BLaER1 (cell line): ENCODE measurements around the gene TBXAS1.

Source experiments
- H3K27ac ChIP-seq: shearing (Covaris generic); formaldehyde crosslinking; 2 replicates; pipeline ENCODE4 v1.8.1; 2022
- H3K27me3 ChIP-seq: shearing (Covaris generic); formaldehyde crosslinking; 2 replicates; pipeline ENCODE4 v1.8.1; 2022
- H3K36me3 ChIP-seq: shearing (Covaris generic); formaldehyde crosslinking; 2 replicates; pipeline ENCODE4 v1.8.1; 2022
- H3K4me1 ChIP-seq: shearing (Covaris generic); formaldehyde crosslinking; 2 replicates; pipeline ENCODE4 v1.8.1; 2022
- H3K4me2 ChIP-seq: shearing (Covaris generic); formaldehyde crosslinking; 2 replicates; pipeline ENCODE4 v1.8.1; 2022
- H3K4me3 ChIP-seq: shearing (Covaris generic); formaldehyde crosslinking; 2 replicates; pipeline ENCODE4 v1.8.1; 2022
- H3K9ac ChIP-seq: shearing (Covaris generic); formaldehyde crosslinking; 2 replicates; pipeline ENCODE4 v1.8.1; 2022
- H3K9me3 ChIP-seq: shearing (Covaris generic); formaldehyde crosslinking; 2 replicates; pipeline ENCODE4 v1.8.1; 2022
- H4K20me1 ChIP-seq: shearing (Covaris generic); formaldehyde crosslinking; 2 replicates; pipeline ENCODE4 v1.8.1; 2022
- Cebpa-rat ChIP-seq: shearing (Covaris generic); IDR thresholded peaks from 2 replicates; pipeline ENCODE4 v1.8.1; 2022

Gene TBXAS1

GRCh38 chr7:140033036-140033435 is 204.0 kb downstream of the TBXAS1 start:
- Histone ChIP-seq H3K27ac (no peak overlapping the region), H3K4me3 (no peak overlapping the region), H4K20me1 (peaks cover 32% of the 10 kb centered on the region), H3K4me1 (peaks cover 12% of the 10 kb centered on the region), H3K9ac (no peak overlapping the region), H3K36me3 (peaks cover 55% of the 10 kb centered on the region), H3K9me3 (no peaks in the 10 kb centered on the region), H3K4me2 (no peak overlapping the region), H3K27me3 (no peaks in the 10 kb centered on the region)
- TF ChIP-seq Cebpa-rat = no peak

GRCh38 chr7:140033779-140034363 is 204.8 kb downstream of the TBXAS1 start:
- no peak overlapping the region for H3K4me2 ChIP-seq

GRCh38 chr7:140034421-140034820 is 205.4 kb downstream of the TBXAS1 start:
- Histone ChIP-seq H3K36me3 (peaks cover 61% of the 10 kb centered on the region), H3K4me2 (no peak overlapping the region), H3K27me3 (no peaks in the 10 kb centered on the region), H3K9me3 (no peaks in the 10 kb centered on the region), H3K9ac (no peak overlapping the region), H3K4me3 (no peak overlapping the region), H4K20me1 (peaks cover 46% of the 10 kb centered on the region), H3K27ac (no peak overlapping the region), H3K4me1 (peaks cover 12% of the 10 kb centered on the region)
- no peak for TF ChIP-seq Cebpa-rat

More at GRCh38 chr7:140033779-140034363, 204.8 kb downstream of the TBXAS1 start:
- H3K9me3 ChIP-seq = no peaks in the 10 kb centered on the region
- H3K36me3 ChIP-seq = peaks cover 55% of the 10 kb centered on the region
- TF ChIP-seq Cebpa-rat = no peak
- H3K9ac ChIP-seq = no peak overlapping the region
- peaks cover 12% of the 10 kb centered on the region for H3K4me1 ChIP-seq
- H3K4me3 ChIP-seq = no peak overlapping the region
- peaks cover 41% of the 10 kb centered on the region for H4K20me1 ChIP-seq
- no peaks in the 10 kb centered on the region for H3K27me3 ChIP-seq
- H3K27ac ChIP-seq = no peak overlapping the region

GRCh38 chr7:140035400-140036223 is 206.5 kb downstream of the TBXAS1 start:
- TF ChIP-seq Cebpa-rat = no peak
- Histone ChIP-seq H3K36me3 (peaks cover 73% of the 10 kb centered on the region), H3K27me3 (no peaks in the 10 kb centered on the region), H3K4me3 (no peak overlapping the region), H4K20me1 (peaks cover 56% of the 10 kb centered on the region), H3K9ac (no peak overlapping the region), H3K4me1 (peaks cover 12% of the 10 kb centered on the region), H3K9me3 (no peaks in the 10 kb centered on the region), H3K4me2 (peak overlapping the region; percentile 45), H3K27ac (no peak overlapping the region)

- TF ChIP-seq Cebpa-rat = no peak
- Histone ChIP-seq H3K9ac (no peak overlapping the region), H3K9me3 (no peaks in the 10 kb centered on the region), H3K4me2 (peak overlapping the region; percentile 45), H3K36me3 (peaks cover 74% of the 10 kb centered on the region), H3K4me3 (no peak overlapping the region), H4K20me1 (peaks cover 56% of the 10 kb centered on the region), H3K4me1 (peaks cover 12% of the 10 kb centered on the region), H3K27me3 (no peaks in the 10 kb centered on the region), H3K27ac (no peak overlapping the region)
Measured at GRCh38 chr7:140036224-140036962, 207.3 kb downstream of the TBXAS1 start.

GRCh38 chr7:140039066-140039465 is 210.0 kb downstream of the TBXAS1 start:
- H3K9me3 ChIP-seq = no peaks in the 10 kb centered on the region
- H3K27me3 ChIP-seq = no peaks in the 10 kb centered on the region
- TF ChIP-seq Cebpa-rat = no peak
- no peak overlapping the region for H3K4me3 ChIP-seq
- H4K20me1 ChIP-seq = peaks cover 63% of the 10 kb centered on the region
- H3K4me1 ChIP-seq = peaks cover 12% of the 10 kb centered on the region
- no peak overlapping the region for H3K4me2 ChIP-seq
- no peak overlapping the region for H3K9ac ChIP-seq
- peaks cover 81% of the 10 kb centered on the region for H3K36me3 ChIP-seq
- no peak overlapping the region for H3K27ac ChIP-seq

- H3K9ac ChIP-seq = no peak overlapping the region
- H3K36me3 ChIP-seq = peaks cover 83% of the 10 kb centered on the region
- no peak overlapping the region for H3K4me3 ChIP-seq
- no peak overlapping the region for H3K27ac ChIP-seq
- no peak for TF ChIP-seq Cebpa-rat
- H3K27me3 ChIP-seq = no peaks in the 10 kb centered on the region
- H3K4me1 ChIP-seq = peaks cover 12% of the 10 kb centered on the region
- H3K9me3 ChIP-seq = no peaks in the 10 kb centered on the region
- H3K4me2 ChIP-seq = no peak overlapping the region
- H4K20me1 ChIP-seq = peaks cover 63% of the 10 kb centered on the region
Measured at GRCh38 chr7:140039896-140040295, 210.8 kb downstream of the TBXAS1 start.

- Histone ChIP-seq H3K9ac (no peak overlapping the region), H3K27me3 (no peaks in the 10 kb centered on the region), H3K4me3 (no peak overlapping the region), H4K20me1 (peaks cover 48% of the 10 kb centered on the region), H3K27ac (no peak overlapping the region), H3K9me3 (no peaks in the 10 kb centered on the region), H3K4me2 (no peak overlapping the region), H3K36me3 (peaks cover 95% of the 10 kb centered on the region), H3K4me1 (no peaks in the 10 kb centered on the region)
- no peak for TF ChIP-seq Cebpa-rat
Measured at GRCh38 chr7:140041659-140042385, 212.8 kb downstream of the TBXAS1 start.

GRCh38 chr7:140042386-140042670 is 213.3 kb downstream of the TBXAS1 start:
- Histone ChIP-seq H3K9ac (no peak overlapping the region), H4K20me1 (peaks cover 47% of the 10 kb centered on the region), H3K27ac (no peak overlapping the region), H3K4me1 (no peaks in the 10 kb centered on the region), H3K4me2 (no peak overlapping the region), H3K27me3 (no peaks in the 10 kb centered on the region), H3K36me3 (peaks cover 95% of the 10 kb centered on the region), H3K9me3 (no peaks in the 10 kb centered on the region), H3K4me3 (no peak overlapping the region)
- TF ChIP-seq Cebpa-rat = no peak
